HG03135 (cell line): ENCODE data around the gene NCOA6.
"Not testable (repeated sequence)": the region's sequence is repeated elsewhere in the genome, so short reads cannot be mapped to it uniquely, and the experiment has no call there.

Source experiments
- ATAC-seq: cut with Tn5 transposase; IDR thresholded peaks from one replicate; pipeline ENCODE4 v1.9.1; 2021; ENCODE audit warnings: mild to moderate bottlenecking, moderate library complexity; ENCODE audit not compliant: unreplicated experiment

NCOA6 gene

DNA sequence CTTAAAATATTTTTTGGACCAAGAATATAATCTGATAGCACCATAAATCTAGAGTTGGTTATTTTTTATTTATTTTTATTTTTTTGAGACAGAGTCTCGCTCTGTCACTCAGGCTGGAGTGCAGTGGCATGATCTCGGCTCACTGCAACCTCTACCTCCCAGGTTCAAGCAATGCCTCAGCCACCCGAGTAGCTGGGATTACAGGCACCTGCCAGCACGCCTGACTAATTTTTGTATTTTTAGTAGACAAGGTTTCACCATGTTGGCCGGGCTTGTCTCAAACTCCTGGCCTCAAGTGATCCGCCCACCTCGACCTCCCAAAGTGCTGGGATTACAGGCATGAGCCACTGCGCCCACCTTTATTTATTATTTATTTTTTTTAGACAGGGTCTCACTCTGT is 45.2 kb downstream of the NCOA6 start:
- not testable (repeated sequence) for ATAC-seq

DNA sequence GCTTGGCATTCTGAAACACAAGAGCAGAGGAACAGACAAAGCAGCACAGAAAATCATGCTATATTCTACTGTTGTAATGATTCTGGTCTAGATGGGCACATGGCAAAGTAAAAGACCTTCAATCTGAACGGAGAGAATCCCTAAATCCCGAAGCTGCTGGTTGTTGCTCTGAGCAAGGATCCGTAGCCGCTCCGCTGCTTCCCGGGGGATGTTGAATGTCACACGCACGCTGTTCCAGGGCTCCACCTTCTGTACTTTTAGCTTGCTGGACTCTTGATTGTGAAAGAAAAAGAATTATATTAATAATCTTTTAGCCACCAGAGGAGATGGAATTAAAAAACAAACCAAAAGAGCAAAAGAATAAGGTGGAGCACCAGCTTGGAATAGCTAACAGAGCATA is 49.3 kb downstream of the NCOA6 start:
- ATAC-seq = no peak

DNA sequence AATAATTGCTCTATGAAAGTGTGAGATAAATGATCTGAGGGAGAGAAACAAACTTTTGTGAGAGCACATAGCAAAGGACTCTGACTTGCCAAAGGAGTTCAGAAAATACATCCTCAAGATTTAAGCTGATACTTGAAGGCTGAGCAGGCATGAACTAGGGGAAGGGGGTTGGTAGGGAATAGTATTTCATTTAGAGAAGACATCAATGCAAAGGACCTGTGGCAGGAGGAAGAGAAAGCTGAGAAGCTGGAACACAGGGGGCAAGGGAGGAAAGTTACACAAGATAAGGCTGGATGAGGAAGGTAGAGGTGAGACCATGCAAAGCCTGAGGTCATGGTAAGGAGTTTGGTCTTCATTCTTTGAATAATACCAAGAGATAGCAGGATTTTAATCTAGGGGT is 50.6 kb downstream of the NCOA6 start:
- ATAC-seq = no peak

DNA sequence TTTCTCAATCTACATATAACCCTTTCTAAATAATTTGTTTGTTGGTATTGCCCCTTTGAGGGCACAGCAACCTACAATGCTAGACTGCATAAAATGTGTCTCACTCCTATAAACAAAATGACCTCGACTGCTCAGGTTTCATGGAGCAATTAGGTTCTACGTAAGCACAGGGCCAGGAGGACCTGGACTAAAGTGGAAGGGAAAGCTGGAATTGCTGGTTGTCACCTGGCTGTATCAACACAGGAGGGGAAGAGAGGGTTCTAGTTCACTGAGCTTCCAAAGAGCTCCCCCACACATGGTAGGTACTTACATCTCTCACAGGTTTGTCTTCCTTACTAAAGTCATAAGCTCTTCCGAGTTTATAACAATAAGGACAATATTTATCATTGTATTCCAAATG is 51.0 kb downstream of the NCOA6 start:
- ATAC-seq = no peak

DNA sequence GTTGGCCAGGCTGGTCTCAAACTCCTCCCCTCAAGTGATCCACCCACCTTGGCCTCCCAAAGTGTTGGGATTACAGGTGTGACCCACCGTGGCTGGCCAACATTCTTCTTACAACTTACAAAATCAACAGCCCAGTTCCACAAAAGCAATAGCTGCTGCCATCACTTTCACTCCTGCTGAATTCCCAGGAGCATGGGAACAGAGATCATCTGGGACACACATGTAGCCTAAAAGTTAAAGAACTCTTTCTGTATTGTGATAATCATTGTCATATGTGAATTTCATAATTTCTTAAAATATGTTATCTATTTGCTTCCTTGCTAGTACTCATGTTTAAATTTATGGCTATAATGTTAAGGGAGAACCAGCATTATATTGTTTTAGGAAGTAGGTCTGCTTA is 51.7 kb downstream of the NCOA6 start:
- ATAC-seq = no peak

DNA sequence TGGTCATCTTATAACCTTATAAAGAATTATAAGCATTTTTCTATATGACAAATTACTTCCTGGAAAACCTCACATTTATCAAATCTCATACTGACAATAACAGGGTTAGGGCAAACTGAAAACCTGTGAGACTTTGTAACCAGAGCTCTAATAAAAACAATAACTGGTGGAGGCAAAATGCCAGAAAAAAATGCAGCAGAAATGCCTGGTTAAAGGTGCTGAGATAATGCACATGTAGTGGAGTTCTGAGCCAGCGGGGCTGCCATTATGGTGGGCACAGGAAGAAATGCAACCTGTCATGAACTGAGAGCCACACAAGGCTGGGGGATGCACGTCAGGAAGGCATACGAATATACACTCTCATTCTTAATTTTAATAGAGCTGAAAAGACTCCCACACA is 53.0 kb downstream of the NCOA6 start:
- no peak for ATAC-seq

DNA sequence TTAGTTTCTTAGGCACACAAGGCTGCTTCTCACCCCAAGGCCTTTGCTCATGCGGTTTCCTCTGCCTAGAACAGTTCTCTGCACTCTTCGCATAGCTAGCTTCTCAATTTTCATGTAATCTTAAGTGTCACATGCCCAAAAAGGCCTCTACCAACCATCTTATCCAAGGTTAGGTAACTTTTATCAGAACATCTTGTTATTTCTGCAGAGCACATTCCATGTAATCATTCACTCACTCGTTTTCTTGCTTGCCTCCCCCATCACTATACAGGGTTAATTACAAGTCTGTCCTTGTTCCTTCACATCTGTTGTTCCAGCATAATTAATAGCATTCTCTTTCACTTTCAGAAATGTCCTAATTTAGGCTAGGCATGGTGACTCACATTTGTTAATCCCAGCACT is 53.8 kb downstream of the NCOA6 start:
- no peak for ATAC-seq

DNA sequence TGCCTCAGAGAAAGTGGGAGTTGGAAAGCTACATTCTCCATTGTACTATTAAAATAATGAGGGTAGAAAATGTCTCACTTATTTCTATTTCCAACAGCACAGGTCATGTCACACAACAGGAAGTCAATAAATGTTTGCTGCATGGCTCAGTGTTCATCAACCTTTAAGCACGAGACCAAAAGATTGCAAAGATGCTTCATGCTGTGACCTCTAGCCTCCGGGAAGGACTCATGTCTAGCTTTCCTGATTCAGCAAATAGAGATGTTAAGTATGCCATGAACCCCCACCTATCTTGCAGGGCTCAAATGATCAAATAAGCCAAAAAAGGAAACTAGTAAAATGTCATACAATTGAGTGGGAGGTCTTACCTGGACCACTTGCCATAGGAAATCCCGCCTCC is 57.4 kb downstream of the NCOA6 start:
- no peak for ATAC-seq

DNA sequence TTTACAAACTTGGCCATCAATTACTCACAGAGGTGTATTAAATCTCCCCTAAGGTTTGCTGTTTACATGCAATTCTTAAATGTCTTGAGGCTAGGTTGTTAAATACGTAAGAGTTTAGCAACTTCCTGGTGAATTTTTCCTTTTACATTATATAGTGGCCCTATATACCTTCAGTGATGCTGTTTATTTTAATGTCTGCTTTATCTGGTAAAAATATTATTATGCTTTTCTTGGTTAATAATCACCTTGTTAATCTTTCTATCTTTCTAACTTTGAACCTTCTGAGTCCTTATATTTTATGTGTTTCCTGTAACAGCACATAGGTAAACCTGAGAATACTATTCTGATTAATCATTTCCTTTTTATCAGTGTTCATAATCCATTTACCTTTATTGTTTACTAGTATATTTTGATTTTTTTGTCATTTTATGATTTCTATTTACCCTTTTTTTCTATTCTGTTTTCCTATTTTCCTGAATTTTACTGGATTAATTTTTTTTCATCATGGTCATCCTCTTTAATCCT is 63.4 kb downstream of the NCOA6 start:
- ATAC-seq = no peak

DNA sequence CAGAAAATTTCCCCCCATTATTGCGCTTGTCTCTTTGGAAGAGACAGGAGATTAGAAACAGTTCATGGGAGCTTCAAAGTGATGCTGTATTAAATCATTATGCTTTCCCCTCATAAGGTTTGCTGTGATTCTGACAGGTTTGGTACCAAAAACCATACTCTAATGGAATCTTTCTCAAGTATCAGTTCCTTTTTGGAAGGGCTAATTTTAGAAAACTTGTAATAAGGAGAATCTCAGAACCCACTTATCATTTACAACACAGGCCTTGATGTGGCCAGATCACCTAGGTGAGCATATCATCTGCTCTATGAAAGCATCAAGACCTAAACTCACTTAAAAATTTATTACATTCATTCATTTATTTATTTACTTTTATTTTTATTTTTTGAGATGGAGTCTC is 70.1 kb downstream of the NCOA6 start:
- ATAC-seq = no peak

DNA sequence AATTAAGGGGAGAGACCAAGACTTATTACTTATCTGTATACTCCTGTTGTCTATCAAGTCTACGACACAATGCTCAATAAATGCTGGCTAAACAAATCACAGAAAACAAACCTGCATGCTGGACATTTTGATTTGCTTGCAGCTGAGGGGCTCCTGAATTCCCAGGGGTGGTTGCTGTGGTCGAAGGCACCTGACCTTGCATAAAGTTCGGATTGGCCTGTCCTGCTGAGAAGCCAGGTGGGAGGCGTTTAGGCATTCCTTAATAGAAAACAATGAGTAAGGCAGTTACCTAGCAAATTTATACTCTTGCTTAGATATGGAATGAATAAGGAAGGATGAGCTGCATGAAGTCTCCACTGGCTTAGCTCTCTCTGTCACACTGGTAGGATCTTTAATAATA is 70.8 kb downstream of the NCOA6 start:
- no peak for ATAC-seq

DNA sequence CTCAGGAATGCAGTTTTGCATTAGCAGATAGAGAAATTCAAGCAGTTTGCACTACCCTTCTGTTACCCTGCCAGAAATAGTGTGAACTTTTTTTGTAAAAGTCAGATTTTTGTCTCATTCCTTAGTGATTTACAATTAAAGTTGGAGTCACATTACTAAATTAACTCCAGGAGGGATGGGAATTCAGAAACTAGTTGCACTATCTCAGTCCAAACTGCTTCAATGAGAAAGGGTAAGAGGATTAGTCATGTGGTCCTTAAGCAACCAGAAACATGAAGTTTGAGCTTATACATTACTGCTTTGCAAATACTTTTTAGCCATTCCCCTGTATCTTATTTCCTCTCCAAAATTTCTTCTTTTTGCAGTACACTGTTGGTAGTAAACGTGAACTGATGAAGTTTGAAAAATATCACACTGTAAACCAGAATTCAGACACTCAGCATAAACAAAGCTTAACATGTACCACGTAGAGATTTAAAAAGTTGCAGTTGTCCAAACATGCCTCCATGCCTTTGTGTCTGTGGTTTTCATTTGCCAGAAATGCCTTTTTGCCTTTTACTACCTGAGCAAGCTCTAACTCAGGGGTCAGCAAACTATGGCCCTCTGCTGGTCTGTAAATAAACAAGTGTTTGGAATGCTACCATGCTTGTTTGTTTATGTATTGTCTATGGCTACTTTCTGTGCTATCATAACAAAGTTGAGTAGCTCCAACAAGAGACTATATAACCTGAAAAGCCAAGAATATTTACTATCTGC is 71.6 kb downstream of the NCOA6 start:
- ATAC-seq = no peak

DNA sequence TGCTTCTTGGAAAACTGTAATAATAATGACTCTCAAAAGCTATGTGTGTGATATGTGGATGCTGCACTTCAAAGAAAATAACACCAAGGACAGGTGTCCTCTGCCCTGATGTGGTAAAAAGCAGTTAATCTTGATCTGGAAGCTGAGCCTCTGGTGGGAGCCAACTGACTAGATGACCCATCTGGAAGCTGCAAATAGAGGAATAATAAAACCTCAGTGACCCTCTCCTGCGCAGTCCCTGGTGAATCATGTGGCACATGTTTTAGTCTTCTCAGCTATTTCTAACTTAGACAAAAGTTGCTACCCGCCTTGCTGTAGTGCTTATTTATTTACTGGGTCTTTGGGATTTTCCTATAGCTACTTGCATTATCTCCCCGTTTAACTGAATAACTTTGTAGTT is 74.0 kb downstream of the NCOA6 start:
- no peak for ATAC-seq

DNA sequence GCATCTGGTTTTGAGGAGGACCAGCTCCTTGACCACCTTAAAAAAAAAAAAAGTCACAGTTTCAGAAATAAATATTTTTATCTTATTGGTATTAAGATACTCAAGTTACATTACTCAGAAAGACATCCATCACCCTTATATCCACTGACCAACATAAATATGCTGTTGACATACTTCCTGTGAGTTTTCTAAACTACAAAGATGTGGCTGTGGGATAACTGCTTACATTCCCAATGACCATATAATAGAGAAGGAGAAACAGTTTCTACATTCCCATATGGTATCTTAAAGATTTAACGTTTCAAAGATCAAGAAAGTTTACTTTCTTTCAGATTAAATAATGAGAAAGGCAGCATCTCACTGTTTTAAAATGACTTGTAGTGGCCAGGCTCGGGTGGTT is 75.0 kb downstream of the NCOA6 start:
- no peak for ATAC-seq

DNA sequence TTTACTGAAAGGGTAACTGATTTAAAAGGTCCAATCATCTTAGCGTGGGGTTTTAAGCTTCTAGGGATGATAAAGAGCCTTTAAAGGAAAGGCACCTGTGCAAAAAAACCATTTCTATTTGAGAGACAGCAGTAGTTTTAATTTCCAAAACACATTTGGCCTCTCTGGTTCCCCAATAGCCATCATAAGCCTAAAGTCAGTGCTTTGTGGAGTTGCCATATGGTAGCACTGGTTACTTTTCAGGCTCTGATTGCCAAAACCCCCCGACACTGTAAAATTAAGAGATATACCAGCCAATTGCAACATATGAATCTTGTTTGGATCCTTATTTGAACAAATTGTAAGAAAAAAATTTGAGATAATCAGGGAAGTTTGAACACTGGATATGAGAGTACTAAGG is 76.7 kb downstream of the NCOA6 start:
- no peak for ATAC-seq

DNA sequence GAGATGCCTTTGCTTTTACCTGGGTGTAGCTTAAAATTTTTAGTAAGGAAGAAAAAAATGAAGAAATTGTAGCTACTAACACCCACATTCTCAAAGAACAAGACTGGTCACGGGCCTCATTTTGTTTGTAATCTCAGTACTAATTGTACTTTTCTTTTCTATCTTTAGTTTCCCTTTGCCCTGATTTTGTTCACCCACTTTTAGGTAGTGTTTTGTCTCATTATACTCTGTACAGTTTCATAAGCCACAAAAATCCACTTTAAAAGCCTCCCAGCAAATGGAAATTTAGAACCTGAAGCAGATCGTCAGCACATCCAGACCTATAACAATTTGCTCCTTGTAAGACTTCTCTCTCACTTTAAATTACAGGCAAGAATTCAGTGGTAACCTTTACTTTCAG is 78.0 kb downstream of the NCOA6 start:
- ATAC-seq = no peak

DNA sequence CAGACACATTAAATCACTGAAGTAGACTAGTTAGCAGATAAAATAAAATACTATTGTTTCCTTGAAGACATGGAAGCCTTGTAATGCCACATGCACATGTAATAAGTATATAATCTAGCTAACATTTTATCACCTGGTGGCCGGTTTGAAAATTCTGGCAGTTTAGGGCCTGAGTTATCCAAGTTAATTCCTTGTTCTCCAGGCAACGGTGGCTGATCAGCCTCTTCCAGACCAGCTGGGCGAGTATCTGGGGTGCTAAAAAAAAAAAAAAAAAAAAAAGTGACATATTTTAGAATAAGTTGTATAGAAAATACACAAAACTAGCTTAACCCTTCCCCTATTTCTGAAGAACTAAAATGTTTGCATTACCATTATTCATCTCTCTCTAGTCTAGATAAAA is 78.8 kb downstream of the NCOA6 start:
- ATAC-seq = no peak

DNA sequence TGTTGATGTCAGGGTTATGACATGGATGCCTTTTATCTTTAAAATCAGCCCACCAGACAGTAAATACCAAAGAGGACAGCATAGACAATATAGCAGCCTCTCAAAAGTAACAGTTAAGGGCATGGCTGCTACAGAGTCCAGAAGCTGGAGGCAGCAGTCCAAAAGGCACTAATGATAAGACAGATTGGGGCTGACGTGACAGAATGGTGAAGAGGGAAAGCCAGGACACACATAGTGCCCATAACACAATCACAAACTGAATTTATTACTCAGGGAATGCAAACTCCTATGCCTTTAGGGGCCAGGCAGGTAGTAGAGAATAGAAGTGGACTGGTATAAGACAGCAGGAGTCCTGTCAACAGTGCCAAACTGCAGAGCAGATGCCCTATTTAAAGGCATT is 80.6 kb downstream of the NCOA6 start:
- ATAC-seq = no peak

DNA sequence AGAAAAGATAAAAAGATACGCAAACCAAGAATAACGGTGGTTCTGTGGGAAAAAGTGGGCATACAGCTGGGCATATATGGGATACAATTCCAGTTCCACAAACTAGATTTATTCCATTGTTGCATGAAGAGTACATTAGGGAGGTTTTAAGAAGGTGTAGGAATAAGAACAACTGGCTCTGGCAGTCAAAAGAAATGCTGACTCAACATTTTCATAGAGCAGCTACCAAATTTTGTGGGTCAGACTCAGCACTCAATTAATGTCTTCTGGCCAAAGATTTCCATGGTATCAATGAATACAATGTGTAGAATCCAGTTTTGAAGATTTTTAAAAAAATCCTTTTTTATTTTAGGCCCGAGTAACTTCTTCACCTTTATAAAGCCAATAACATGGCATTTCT is 81.1 kb downstream of the NCOA6 start:
- ATAC-seq = no peak

DNA sequence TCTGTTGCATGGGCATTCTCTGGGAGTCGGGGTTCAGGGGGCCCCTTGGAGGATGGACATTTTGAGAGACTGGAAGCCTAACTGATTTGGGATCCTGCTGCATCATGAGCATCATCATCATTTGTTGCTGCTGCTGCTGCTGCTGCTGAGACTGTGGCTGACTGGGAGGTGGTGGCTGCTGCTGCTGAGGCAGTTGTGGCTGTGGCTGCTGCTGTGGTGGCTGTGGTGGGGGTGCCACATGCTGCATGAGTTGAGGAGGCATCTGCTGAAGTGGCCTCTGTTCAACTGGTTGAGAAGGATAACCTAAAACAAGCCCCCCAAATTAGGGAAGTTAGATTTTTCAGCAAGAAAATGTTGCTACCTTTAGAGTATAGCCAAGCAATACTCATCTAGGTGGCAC is 82.4 kb downstream of the NCOA6 start:
- no peak for ATAC-seq

DNA sequence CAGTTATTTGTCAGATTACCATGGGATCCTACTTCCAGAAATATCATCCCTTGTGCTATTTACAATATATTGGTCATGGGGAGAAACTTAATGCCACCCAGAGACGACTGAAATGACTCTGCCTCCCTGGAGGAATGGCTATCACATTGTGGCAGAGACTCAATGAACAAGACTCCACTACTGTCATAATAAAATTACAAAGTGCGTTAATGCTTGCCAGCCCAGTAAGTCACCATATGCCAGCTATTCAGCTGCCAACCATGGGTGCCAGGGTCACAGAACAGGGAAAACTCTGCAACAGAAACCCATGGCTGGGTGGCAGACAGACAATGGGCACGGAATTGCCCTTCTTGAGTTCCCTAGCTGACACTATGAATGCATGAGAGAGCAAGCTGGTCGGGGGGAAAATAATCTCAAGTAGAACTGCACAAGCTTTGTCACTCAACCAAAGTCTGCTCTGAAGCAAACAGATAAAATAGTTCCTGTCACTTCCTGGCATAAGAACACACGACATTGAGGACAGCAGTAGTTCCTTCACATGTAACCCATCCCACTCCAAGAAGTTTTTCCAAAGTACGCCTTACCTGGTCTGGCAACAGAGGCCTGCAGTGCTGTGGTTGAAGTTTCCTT is 89.2 kb downstream of the NCOA6 start:
- no peak for ATAC-seq

DNA sequence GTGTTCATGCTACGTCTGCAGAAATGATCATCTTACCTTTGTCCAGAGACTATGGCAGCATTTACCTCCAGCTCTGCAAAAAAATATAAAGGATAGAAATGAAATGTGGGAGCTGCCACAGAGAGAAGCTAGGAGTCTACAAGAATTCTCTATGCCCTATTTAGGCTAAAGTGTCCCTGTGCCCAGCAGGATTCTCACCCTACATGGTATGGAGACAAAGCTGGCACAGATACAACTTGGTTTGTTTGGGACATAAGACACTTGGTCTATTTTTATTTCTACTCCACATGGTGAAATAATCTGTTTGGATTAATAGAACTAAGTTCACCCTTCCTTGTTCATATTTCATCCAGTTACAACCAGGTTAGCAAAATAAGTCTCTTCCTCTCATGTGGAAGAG is 92.9 kb downstream of the NCOA6 start:
- ATAC-seq = no peak

DNA sequence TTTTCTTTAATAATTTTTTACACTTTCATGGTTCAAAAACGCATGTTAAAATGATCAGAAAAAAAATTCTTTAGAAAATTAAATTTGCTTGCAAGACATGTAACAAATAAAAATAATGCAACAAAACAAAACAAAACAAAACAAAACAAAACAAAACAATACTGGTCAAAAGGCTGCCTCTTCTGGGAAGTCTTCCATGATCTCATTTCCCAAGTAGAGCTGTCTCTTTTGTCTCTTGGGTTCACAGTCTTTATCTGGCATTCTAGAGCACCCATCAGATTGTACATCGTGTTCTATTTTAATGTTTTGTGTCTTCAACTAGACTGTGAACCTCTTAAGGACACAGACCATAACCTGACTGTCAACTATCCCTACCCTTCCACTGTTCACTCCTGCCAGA is 96.0 kb downstream of the NCOA6 start:
- no peak for ATAC-seq
